H1 (cell line): ENCODE data around the gene PPP2R2B. TPM values are rescaled to one million over a fixed set of nuclear protein-coding genes. Genes with fewer than 3 reads are reported as not detected.

Experiments
- HDAC6 ChIP-seq: IDR thresholded peaks from one replicate; pipeline ENCODE4 v1.7.1; 2012; ENCODE audit warnings: low read depth, mild to moderate bottlenecking, inconsistent platforms, low read length, moderate library complexity
- KDM5A ChIP-seq: fragments of 200-600 bp; IDR thresholded peaks from 2 replicates; pipeline ENCODE4 v1.7.1; 2012; ENCODE audit warnings: mild to moderate bottlenecking, low read length, inconsistent platforms, mixed read lengths
- polyA plus RNA-seq, 7 experiments: library from polyadenylated mRNA; depleted of rRNA in 3 of 7; stranded (reverse) in 5 of 7; unstranded in 2 of 7; fragments of >200 nt in 5 of 7; fragments of 200-250 nt in 2 of 7; gene quantifications; 1 replicate in 5 of 7; 2 replicates in 1 of 7; 4 replicates in 1 of 7; pipeline versions ENCODE4 v1.2.1 to v1.2.3, GENCODE V29; 2011 to 2013; ENCODE audit warnings: missing spikeins in 2 of 7, mixed read lengths in 2 of 7
- total RNA-seq: library from RNA; stranded (reverse); fragmentation: NEBNext Ultra II Directional; extraction: Animal tissue kit (Norgen Biotek cat#: 25700); gene quantifications from 2 replicates; pipeline ENCODE4 v1.2.1, GENCODE V29; 2021

The PPP2R2B gene
- total and polyA plus RNA-seq, 2 of the 8 experiments (the other 6 are each of a cell fraction or from before 2014, with no cell fraction given): 21.1 to 37.1 TPM

DNA sequence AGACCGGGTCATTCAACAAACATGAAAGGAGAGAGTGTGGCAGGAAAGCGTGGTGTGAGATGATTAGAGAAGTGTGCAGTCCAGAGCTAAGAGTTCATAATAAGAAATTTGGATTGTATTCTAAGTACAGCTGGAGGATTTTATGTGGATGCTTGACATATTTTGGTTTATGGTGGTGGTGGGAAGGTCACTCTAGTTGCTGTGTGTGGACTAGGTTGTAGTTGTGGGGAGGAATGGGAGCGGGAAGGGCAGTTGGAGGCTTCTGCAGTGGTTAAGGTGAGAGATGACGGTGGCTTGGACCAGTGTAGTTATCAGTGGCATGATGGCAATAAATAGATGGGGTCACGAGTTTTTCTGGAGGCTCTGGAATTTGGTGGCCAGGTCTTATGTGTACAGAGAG lies 316.8 kb downstream of the PPP2R2B start (continued):
- TF ChIP-seq KDM5A: no peak
- TF ChIP-seq HDAC6: no peak
